ENCODE results near the gene FBXW9. TPM values are rescaled to one million over a fixed set of nuclear protein-coding genes. Genes with fewer than 3 reads are reported as not detected.
A peak's percentile ranks its signal among the peaks of the same experiment; 100 is the strongest.
"Not testable (repeated sequence)": the region's sequence is repeated elsewhere in the genome, so short reads cannot be mapped to it uniquely, and the experiment has no call there.

The FBXW9 gene
- total RNA-seq, 2 experiments from 2014 or later = 5.3 to 5.9 TPM

- Mint-ChIP-seq H3K27me3 (no peaks in the 10 kb centered on the region), H3K27ac (no peak overlapping the region), H3K4me3 (no peak overlapping the region), H3K4me1 (no peaks in the 10 kb centered on the region), H3K36me3 (ENCODE audit: low read depth) (peaks cover 48% of the 10 kb centered on the region), H3K9me3 (no peaks in the 10 kb centered on the region)
- POLR2A ChIA-PET = no interaction called here
- CTCF ChIA-PET = interaction anchor here (0.6 to 1.0 kb wide), 5 partner anchors 14 to 550 kb away, joined by 3 to 5 read pairs (median 4); no protein-coding TSS in a partner anchor
- no peak for DNase-seq
These were observed 12.2 kb upstream of the FBXW9 start for GRCh38 chr19:12708641-12709040.

- DNase-seq = no peak
- no peaks in the 10 kb centered on the region for H3K4me1 Mint-ChIP-seq
- no peak overlapping the region for H3K27ac Mint-ChIP-seq
- CTCF ChIA-PET = interaction anchor here (1.6 kb wide), 1 partner anchor 9 kb away, joined by 3 read pairs; the partner anchor contains the start of gene FBXW9
- H3K36me3 Mint-ChIP-seq (ENCODE audit: low read depth) = peaks cover 46% of the 10 kb centered on the region
- no peaks in the 10 kb centered on the region for H3K9me3 Mint-ChIP-seq
- no peaks in the 10 kb centered on the region for H3K27me3 Mint-ChIP-seq
- POLR2A ChIA-PET = interaction anchor here (0.6 kb wide), 1 partner anchor 11 kb away, joined by 3 read pairs; no protein-coding TSS in a partner anchor
- no peak overlapping the region for H3K4me3 Mint-ChIP-seq
These were observed 9.9 kb upstream of the FBXW9 start for GRCh38 chr19:12706332-12706718.

- H3K27ac Mint-ChIP-seq = no peak overlapping the region
- DNase-seq = no peak
- H3K9me3 Mint-ChIP-seq = no peaks in the 10 kb centered on the region
- peaks cover 46% of the 10 kb centered on the region for H3K36me3 Mint-ChIP-seq (ENCODE audit: low read depth)
- H3K4me1 Mint-ChIP-seq = no peaks in the 10 kb centered on the region
- no peaks in the 10 kb centered on the region for H3K27me3 Mint-ChIP-seq
- POLR2A ChIA-PET = interaction anchor here (0.5 to 0.6 kb wide), 2 partner anchors 11 to 108 kb away, joined by 3 to 4 read pairs; no protein-coding TSS in a partner anchor
- no peak overlapping the region for H3K4me3 Mint-ChIP-seq
- CTCF ChIA-PET = interaction anchor here (1.6 kb wide), 1 partner anchor 9 kb away, joined by 3 read pairs; the partner anchor contains the start of gene FBXW9
These were observed 9.4 kb upstream of the FBXW9 start for GRCh38 chr19:12705654-12706331.

GRCh38 chr19:12705169-12705568 is 8.7 kb upstream of the FBXW9 start:
- ChIA-PET CTCF (interaction anchor here (1.6 kb wide), 1 partner anchor 8 kb away, joined by 3 read pairs; the partner anchor contains the start of gene FBXW9), POLR2A (no interaction called here)
- Mint-ChIP-seq H3K27me3 (no peaks in the 10 kb centered on the region), H3K4me1 (no peaks in the 10 kb centered on the region), H3K9me3 (no peaks in the 10 kb centered on the region), H3K36me3 (ENCODE audit: low read depth) (peaks cover 40% of the 10 kb centered on the region), H3K27ac (no peak overlapping the region), H3K4me3 (no peak overlapping the region)
- DNase-seq = no peak

GRCh38 chr19:12703046-12703445 is 6.6 kb upstream of the FBXW9 start:
- no peaks in the 10 kb centered on the region for H3K27me3 Mint-ChIP-seq
- ChIA-PET POLR2A (no interaction called here), CTCF (interaction anchor here (1.5 kb wide), 1 partner anchor 94 kb away, joined by 3 read pairs; no protein-coding TSS in a partner anchor)
- H3K4me1 Mint-ChIP-seq = peaks cover 2% of the 10 kb centered on the region
- no peak for DNase-seq
- H3K4me3 Mint-ChIP-seq = no peak overlapping the region
- H3K9me3 Mint-ChIP-seq = no peaks in the 10 kb centered on the region
- no peak overlapping the region for H3K27ac Mint-ChIP-seq
- peaks cover 42% of the 10 kb centered on the region for H3K36me3 Mint-ChIP-seq (ENCODE audit: low read depth)

GRCh38 chr19:12701596-12702282 is 5.3 kb upstream of the FBXW9 start:
- H3K36me3 Mint-ChIP-seq (ENCODE audit: low read depth) = peaks cover 38% of the 10 kb centered on the region
- ChIA-PET CTCF (no interaction called here), POLR2A (interaction anchor here (0.6 kb wide), 1 partner anchor 57 kb away, joined by 4 read pairs; no protein-coding TSS in a partner anchor)
- H3K9me3 Mint-ChIP-seq = no peaks in the 10 kb centered on the region
- H3K27ac Mint-ChIP-seq = no peak overlapping the region
- peaks cover 6% of the 10 kb centered on the region for H3K4me1 Mint-ChIP-seq
- H3K27me3 Mint-ChIP-seq = no peaks in the 10 kb centered on the region
- no peak overlapping the region for H3K4me3 Mint-ChIP-seq
- no peak for DNase-seq

- Mint-ChIP-seq H3K36me3 (ENCODE audit: low read depth) (peaks cover 17% of the 10 kb centered on the region), H3K27me3 (no peaks in the 10 kb centered on the region), H3K27ac (peak overlapping the region; percentile 78), H3K4me1 (peaks cover 24% of the 10 kb centered on the region), H3K4me3 (peak overlapping the region; percentile 62), H3K9me3 (no peaks in the 10 kb centered on the region)
- no peak for DNase-seq
- ChIA-PET POLR2A (no interaction called here), CTCF (no interaction called here)
These were observed 1.7 kb upstream of the FBXW9 start for GRCh38 chr19:12698138-12698537.

- DNase-seq, H3K27me3 Mint-ChIP-seq, POLR2A ChIA-PET, H3K9me3 Mint-ChIP-seq: not testable (repeated sequence)
- Mint-ChIP-seq H3K36me3 (ENCODE audit: low read depth) (peaks cover 14% of the 10 kb centered on the region), H3K4me1 (peaks cover 24% of the 10 kb centered on the region), H3K4me3 (peak overlapping the region; percentile 58), H3K27ac (peak overlapping the region; percentile 97)
- CTCF ChIA-PET = interaction anchor here (1.2 to 1.6 kb wide), 5 partner anchors 8 to 150 kb away, joined by 3 to 5 read pairs (median 4); no protein-coding TSS in a partner anchor
These were observed 994 bp upstream of the FBXW9 start for GRCh38 chr19:12697425-12697824.

GRCh38 chr19:12695997-12696365 is 450 bp downstream of the FBXW9 start:
- peak; percentile 26 for DNase-seq
- H3K36me3 Mint-ChIP-seq (ENCODE audit: low read depth) = peaks cover 8% of the 10 kb centered on the region
- peak overlapping the region; percentile 97 for H3K27ac Mint-ChIP-seq
- H3K4me1 Mint-ChIP-seq = peaks cover 24% of the 10 kb centered on the region
- H3K4me3 Mint-ChIP-seq = peak overlapping the region; percentile 92
- H3K27me3 Mint-ChIP-seq = no peaks in the 10 kb centered on the region
- ChIA-PET CTCF (interaction anchor here (1.2 to 2.4 kb wide), 4 partner anchors 9 to 87 kb away, joined by 4 to 7 read pairs (median 4); no protein-coding TSS in a partner anchor), POLR2A (no interaction called here)
- no peaks in the 10 kb centered on the region for H3K9me3 Mint-ChIP-seq

GRCh38 chr19:12695514-12695913 is 917 bp downstream of the FBXW9 start:
- Mint-ChIP-seq H3K36me3 (ENCODE audit: low read depth) (peaks cover 7% of the 10 kb centered on the region), H3K4me1 (peaks cover 24% of the 10 kb centered on the region), H3K27ac (no peak overlapping the region), H3K9me3 (no peaks in the 10 kb centered on the region), H3K27me3 (no peaks in the 10 kb centered on the region), H3K4me3 (peak overlapping the region; percentile 92)
- CTCF ChIA-PET = interaction anchor here (2.4 kb wide), 1 partner anchor 9 kb away, joined by 7 read pairs; no protein-coding TSS in a partner anchor
- no peak for DNase-seq
- POLR2A ChIA-PET = no interaction called here

GRCh38 chr19:12695096-12695495 is 1.3 kb downstream of the FBXW9 start:
- H3K4me3 Mint-ChIP-seq = peak overlapping the region; percentile 92
- CTCF ChIA-PET = interaction anchor here (2.4 kb wide), 1 partner anchor 9 kb away, joined by 7 read pairs; no protein-coding TSS in a partner anchor
- POLR2A ChIA-PET = no interaction called here
- no peaks in the 10 kb centered on the region for H3K9me3 Mint-ChIP-seq
- peaks cover 24% of the 10 kb centered on the region for H3K4me1 Mint-ChIP-seq
- no peak for DNase-seq
- no peak overlapping the region for H3K27ac Mint-ChIP-seq
- H3K27me3 Mint-ChIP-seq = no peaks in the 10 kb centered on the region
- peaks cover 7% of the 10 kb centered on the region for H3K36me3 Mint-ChIP-seq (ENCODE audit: low read depth)

GRCh38 chr19:12694641-12695040 is 1.8 kb downstream of the FBXW9 start:
- CTCF ChIA-PET = interaction anchor here (0.7 to 2.4 kb wide), 2 partner anchors 8 to 97 kb away, joined by 4 to 7 read pairs; partner anchors contain the start of gene JUNB
- H3K4me3 Mint-ChIP-seq = peak overlapping the region; percentile 92

GRCh38 chr19:12692960-12693359 is 3.5 kb downstream of the FBXW9 start:
- no peaks in the 10 kb centered on the region for H3K27me3 Mint-ChIP-seq
- POLR2A ChIA-PET = no interaction called here
- H3K4me1 Mint-ChIP-seq = peaks cover 20% of the 10 kb centered on the region
- CTCF ChIA-PET = interaction anchor here (0.6 kb wide), 2 partner anchors 27 to 34 kb away, joined by 3 read pairs; no protein-coding TSS in a partner anchor
- no peak overlapping the region for H3K27ac Mint-ChIP-seq
- H3K9me3 Mint-ChIP-seq = no peaks in the 10 kb centered on the region
- H3K36me3 Mint-ChIP-seq (ENCODE audit: low read depth) = peaks cover 2% of the 10 kb centered on the region
- DNase-seq = no peak
- no peak overlapping the region for H3K4me3 Mint-ChIP-seq

More at GRCh38 chr19:12694641-12695040, 1.8 kb downstream of the FBXW9 start:
- Mint-ChIP-seq H3K27ac (no peak overlapping the region), H3K27me3 (no peaks in the 10 kb centered on the region), H3K36me3 (ENCODE audit: low read depth) (peaks cover 7% of the 10 kb centered on the region), H3K9me3 (no peaks in the 10 kb centered on the region), H3K4me1 (peaks cover 24% of the 10 kb centered on the region)
- POLR2A ChIA-PET = no interaction called here
- DNase-seq = no peak
